ENCODE measurements around the gene R3HDM2.

Gene R3HDM2
- total RNA-seq = 10.3 to 65.2 (median 34.6) reads per million in 9 experiments

- H3K27me3 Mint-ChIP-seq = no peaks in the 10 kb centered on the region
- peaks cover 26 to 30% of the 10 kb centered on the region in 2 donors for H3K4me1 Mint-ChIP-seq (ENCODE audit: low read depth in 2 of 2)
Observed at GRCh38 chr12:57430931-57431566, at the start of gene R3HDM2. Gene R3HDM2, minus strand, starts transcription at chr12:57431043. Its CDS starts 120,615 bp downstream, at chr12:57310428.

GRCh38 chr12:57479376-57480115 is 48.7 kb upstream of the R3HDM2 start, which contains the start of gene ARHGAP9:
Gene ARHGAP9, minus strand, starts transcription at chr12:57479866. Its CDS starts 460 bp downstream, at chr12:57479406.
- DNase-seq = peak; percentile 53 to 72 (median 57)
- Mint-ChIP-seq H3K27ac (peak within 1 kb of the TSS; percentile 96 to 98), H3K27me3 (no peaks in the 10 kb centered on the region), H3K36me3 (ENCODE audit: insufficient read depth) (peaks cover 54% of the 10 kb centered on the region), H3K4me3 (peak within 1 kb of the TSS; percentile 97 to 98), H3K4me1 (ENCODE audit: low read depth in 2 of 2) (peaks cover 64% of the 10 kb centered on the region in 2 donors), H3K9me3 (no peaks in the 10 kb centered on the region)
- ATAC-seq (replicated peaks) = peak; percentile 67

More at GRCh38 chr12:57430931-57431566, at the start of gene R3HDM2:
- Mint-ChIP-seq H3K4me3 (peak within 1 kb of the TSS; percentile 95 to 96), H3K9me3 (no peaks in the 10 kb centered on the region), H3K36me3 (ENCODE audit: insufficient read depth) (peaks cover 30% of the 10 kb centered on the region), H3K27ac (peak within 1 kb of the TSS; percentile 100)
- ATAC-seq (replicated peaks) (peak; percentile 91), DNase-seq (peak; percentile 91 to 95 (median 92))

- peak overlapping the region; percentile 96 to 98 for H3K27ac Mint-ChIP-seq
- DNase-seq = no peak
- H3K4me1 Mint-ChIP-seq (ENCODE audit: low read depth in 2 of 2) = peaks cover 69% of the 10 kb centered on the region in 2 donors
- H3K9me3 Mint-ChIP-seq = no peaks in the 10 kb centered on the region
- ATAC-seq (replicated peaks) = no peak
- peak overlapping the region; percentile 97 to 98 for H3K4me3 Mint-ChIP-seq
- H3K36me3 Mint-ChIP-seq (ENCODE audit: insufficient read depth) = peaks cover 60% of the 10 kb centered on the region
- H3K27me3 Mint-ChIP-seq = no peaks in the 10 kb centered on the region
Observed at GRCh38 chr12:57479043-57479375, 48.2 kb upstream of the R3HDM2 start.

- peak overlapping the region; percentile 96 to 98 for H3K27ac Mint-ChIP-seq
- peak; percentile 54 for ATAC-seq (replicated peaks)
- no peaks in the 10 kb centered on the region for H3K27me3 Mint-ChIP-seq
- peaks cover 73 to 77% of the 10 kb centered on the region in 2 donors for H3K4me1 Mint-ChIP-seq (ENCODE audit: low read depth in 2 of 2)
- peak; percentile 50 to 53 (median 52) for DNase-seq
- H3K4me3 Mint-ChIP-seq = peak overlapping the region; percentile 97 to 98
- H3K9me3 Mint-ChIP-seq = no peaks in the 10 kb centered on the region
- peaks cover 70% of the 10 kb centered on the region for H3K36me3 Mint-ChIP-seq (ENCODE audit: insufficient read depth)
Observed at GRCh38 chr12:57477710-57478681, 47.2 kb upstream of the R3HDM2 start.

GRCh38 chr12:57476993-57477709 is 46.3 kb upstream of the R3HDM2 start:
- DNase-seq = no peak
- peaks cover 73 to 78% of the 10 kb centered on the region in 2 donors for H3K4me1 Mint-ChIP-seq (ENCODE audit: low read depth in 2 of 2)
- peak overlapping the region; percentile 96 to 98 for H3K27ac Mint-ChIP-seq
- H3K9me3 Mint-ChIP-seq = no peaks in the 10 kb centered on the region
- peaks cover 78% of the 10 kb centered on the region for H3K36me3 Mint-ChIP-seq (ENCODE audit: insufficient read depth)
- no peaks in the 10 kb centered on the region for H3K27me3 Mint-ChIP-seq
- no peak for ATAC-seq (replicated peaks)
- peak overlapping the region; percentile 97 to 98 for H3K4me3 Mint-ChIP-seq

- Mint-ChIP-seq H3K36me3 (ENCODE audit: insufficient read depth) (peaks cover 86% of the 10 kb centered on the region), H3K27me3 (no peaks in the 10 kb centered on the region), H3K9me3 (no peaks in the 10 kb centered on the region), H3K27ac (peak overlapping the region; percentile 96 to 98), H3K4me3 (peak overlapping the region; percentile 97 to 98), H3K4me1 (ENCODE audit: low read depth in 2 of 2) (peaks cover 68 to 77% of the 10 kb centered on the region in 2 donors)
- peak; percentile 69 to 78 (median 77) for DNase-seq
- peak; percentile 31 for ATAC-seq (replicated peaks)
Observed at GRCh38 chr12:57476162-57476992, 45.5 kb upstream of the R3HDM2 start.

- peaks cover 62 to 75% of the 10 kb centered on the region in 2 donors for H3K4me1 Mint-ChIP-seq (ENCODE audit: low read depth in 2 of 2)
- ATAC-seq (replicated peaks) (no peak), DNase-seq (no peak)
- H3K27ac Mint-ChIP-seq = peak overlapping the region; percentile 96 to 98
- no peaks in the 10 kb centered on the region for H3K27me3 Mint-ChIP-seq
- H3K9me3 Mint-ChIP-seq = no peaks in the 10 kb centered on the region
- peak overlapping the region; percentile 97 to 98 for H3K4me3 Mint-ChIP-seq
- H3K36me3 Mint-ChIP-seq (ENCODE audit: insufficient read depth) = peaks cover 91% of the 10 kb centered on the region
Observed at GRCh38 chr12:57475271-57476161, 44.7 kb upstream of the R3HDM2 start.

GRCh38 chr12:57474862-57475261 is 44.0 kb upstream of the R3HDM2 start:
- Mint-ChIP-seq H3K36me3 (ENCODE audit: insufficient read depth) (peaks cover 91% of the 10 kb centered on the region), H3K9me3 (no peaks in the 10 kb centered on the region), H3K4me3 (peak overlapping the region; percentile 77 to 98), H3K4me1 (ENCODE audit: low read depth in 2 of 2) (peaks cover 58 to 69% of the 10 kb centered on the region in 2 donors), H3K27me3 (no peaks in the 10 kb centered on the region), H3K27ac (peak overlapping the region; percentile 78 to 90)
- no peak for ATAC-seq (replicated peaks)
- no peak for DNase-seq

GRCh38 chr12:57474430-57474829 is 43.6 kb upstream of the R3HDM2 start:
- Mint-ChIP-seq H3K36me3 (ENCODE audit: insufficient read depth) (peaks cover 91% of the 10 kb centered on the region), H3K4me1 (ENCODE audit: low read depth in 2 of 2) (peaks cover 54 to 64% of the 10 kb centered on the region in 2 donors), H3K9me3 (no peaks in the 10 kb centered on the region), H3K4me3 (peak overlapping the region; percentile 77 to 98), H3K27me3 (no peaks in the 10 kb centered on the region), H3K27ac (peak overlapping the region; percentile 78 to 90)
- DNase-seq (no peak), ATAC-seq (replicated peaks) (no peak)

GRCh38 chr12:57473886-57474285 is 43.0 kb upstream of the R3HDM2 start:
- H3K36me3 Mint-ChIP-seq (ENCODE audit: insufficient read depth) = peaks cover 91% of the 10 kb centered on the region
- ATAC-seq (replicated peaks) (no peak), DNase-seq (no peak)
- H3K27me3 Mint-ChIP-seq = no peaks in the 10 kb centered on the region
- peaks cover 48 to 59% of the 10 kb centered on the region in 2 donors for H3K4me1 Mint-ChIP-seq (ENCODE audit: low read depth in 2 of 2)
- peak overlapping the region; percentile 78 to 90 for H3K27ac Mint-ChIP-seq
- H3K9me3 Mint-ChIP-seq = no peaks in the 10 kb centered on the region
- H3K4me3 Mint-ChIP-seq = peak overlapping the region; percentile 77 to 98

- H3K4me3 Mint-ChIP-seq = peak overlapping the region; percentile 36 to 77
- no peaks in the 10 kb centered on the region for H3K9me3 Mint-ChIP-seq
- DNase-seq (no peak), ATAC-seq (replicated peaks) (no peak)
- no peaks in the 10 kb centered on the region for H3K27me3 Mint-ChIP-seq
- peaks cover 43 to 55% of the 10 kb centered on the region in 2 donors for H3K4me1 Mint-ChIP-seq (ENCODE audit: low read depth in 2 of 2)
- H3K36me3 Mint-ChIP-seq (ENCODE audit: insufficient read depth) = peaks cover 86% of the 10 kb centered on the region
- peak overlapping the region; percentile 59 to 90 for H3K27ac Mint-ChIP-seq
Observed at GRCh38 chr12:57473392-57473791, 42.5 kb upstream of the R3HDM2 start.
